K562 (cell line): ENCODE results near the gene PA2G4. TPM values are rescaled to one million over a fixed set of nuclear protein-coding genes. Genes with fewer than 3 reads are reported as not detected.

Experiments used
- CBX3 ChIP-seq, 2 experiments: IDR thresholded peaks; 1 replicate in 1 of 2; 2 replicates in 1 of 2; pipeline ENCODE4 v1.6.1; 2012; ENCODE audit warnings: inconsistent platforms in 2 of 2, low read length in 2 of 2, borderline replicate concordance in 1 of 2, control low read depth in 1 of 2
- CBX5 ChIP-seq: IDR thresholded peaks from 2 replicates; pipeline ENCODE4 v1.6.1; 2014; ENCODE audit warnings: low read depth, borderline replicate concordance
- ESRRA ChIP-seq: fragments of 450-650 bp; IDR thresholded peaks from 2 replicates; pipeline ENCODE4 v1.6.1; 2014; ENCODE audit warnings: low read depth, mild to moderate bottlenecking, moderate library complexity, borderline replicate concordance
- FIP1L1 ChIP-seq: fragments of 200-400 bp; formaldehyde crosslinking; IDR thresholded peaks from 2 replicates; pipeline ENCODE4 v1.6.1; 2018; ENCODE audit warnings: mild to moderate bottlenecking, low read depth, low read length; ENCODE audit not compliant: poor library complexity, severe bottlenecking
- FOXK2 ChIP-seq, 2 experiments: fragments of 450-650 bp; IDR thresholded peaks in 1 of 2; conservative IDR thresholded peaks in 1 of 2; 2 replicates each; pipeline ENCODE4 v1.6.1; 2016; ENCODE audit warnings: low read depth in 2 of 2, mild to moderate bottlenecking in 1 of 2
- HDAC8 ChIP-seq: fragments of 450-650 bp; IDR thresholded peaks from 2 replicates; pipeline ENCODE4 v1.6.1; 2016; ENCODE audit warnings: mild to moderate bottlenecking, missing genetic modification characterization, moderate library complexity, missing compliant biosample characterization
- MBD2 ChIP-seq: sonication (generic); IDR thresholded peaks from 2 replicates; pipeline ENCODE4 v1.6.1; 2016; ENCODE audit warnings: low read depth, borderline replicate concordance
- MEIS2 ChIP-seq: fragments of 450-650 bp; IDR thresholded peaks from 2 replicates; pipeline ENCODE4 v1.6.1; 2014; ENCODE audit warnings: mild to moderate bottlenecking; ENCODE audit not compliant: partially characterized antibody
- NCOA4 ChIP-seq: fragments of 450-650 bp; IDR thresholded peaks from 2 replicates; pipeline ENCODE4 v1.6.1; 2018; ENCODE audit warnings: mild to moderate bottlenecking; ENCODE audit not compliant: partially characterized antibody
- NFIC ChIP-seq: fragments of 450-650 bp; IDR thresholded peaks from 2 replicates; pipeline ENCODE4 v1.6.1; 2017; ENCODE audit warnings: mild to moderate bottlenecking, inconsistent platforms
- NR2F6 ChIP-seq: fragments of 450-650 bp; formaldehyde crosslinking; IDR thresholded peaks from 2 replicates; pipeline ENCODE4 v1.4.0; 2020; ENCODE audit warnings: mild to moderate bottlenecking
- RBM15 ChIP-seq: fragments of 200-400 bp; formaldehyde crosslinking; IDR thresholded peaks from 2 replicates; pipeline ENCODE4 v1.6.1; 2018; ENCODE audit warnings: mild to moderate bottlenecking, low read length, moderate library complexity; ENCODE audit not compliant: insufficient read depth
- RFX1 ChIP-seq: fragments of 450-650 bp; IDR thresholded peaks from 2 replicates; pipeline ENCODE4 v1.6.1; 2016; ENCODE audit warnings: mild to moderate bottlenecking, moderate library complexity
- SMARCE1 ChIP-seq: fragments of 450-650 bp; IDR thresholded peaks from 2 replicates; pipeline ENCODE4 v1.7.1; 2016; ENCODE audit warnings: mild to moderate bottlenecking
- TBL1XR1 ChIP-seq, 2 experiments: IDR thresholded peaks; 2 replicates each; pipeline ENCODE4 v1.6.1; 2012; ENCODE audit warnings: improper control_type of control experiment in 2 of 2, low read length in 2 of 2, mild to moderate bottlenecking in 1 of 2
- XRCC4 ChIP-seq: IDR thresholded peaks from one replicate; pipeline ENCODE4 v1.6.1; 2011; ENCODE audit not compliant: insufficient read depth, insufficient read length; ENCODE audit errors: extremely low read depth
- ZNF263 ChIP-seq: sonication (generic); formaldehyde crosslinking; IDR thresholded peaks from 2 replicates; pipeline ENCODE4 v1.8.0; 2022; ENCODE audit warnings: mild to moderate bottlenecking, missing genetic modification reagents, borderline replicate concordance
- ZNF551 ChIP-seq: fragments of 250-450 bp; sonication (Bioruptor Pico); IDR thresholded peaks from 2 replicates; pipeline ENCODE4 v1.5.0; 2021; ENCODE audit warnings: mild to moderate bottlenecking, moderate library complexity
- polyA plus RNA-seq, 8 experiments: library from polyadenylated mRNA; depleted of rRNA in 4 of 8; stranded (reverse) in 5 of 8; unstranded in 3 of 8; fragments of >200 nt; fragmentation: Nextera tagmentation in 2 of 8; fragmentation: Illumina TruSeq in 1 of 8; extraction: Ambion mirVana in 2 of 8; extraction: Trizol in 1 of 8; gene quantifications; 2 replicates each; pipeline versions ENCODE4 v1.2.1 to v1.2.3, GENCODE V29; 2011 to 2014; ENCODE audit warnings: inconsistent platforms in 1 of 8, missing spikeins in 1 of 8
- total RNA-seq, 7 experiments: library from RNA; depleted of rRNA in 6 of 7; stranded (reverse); fragments of >200 nt in 6 of 7; fragmentation: Illumina TruSeq in 2 of 7; extraction: Trizol in 2 of 7; gene quantifications; 2 replicates each; pipeline versions ENCODE4 v1.2.1 to v1.2.3, GENCODE V29; 2011 to 2021; ENCODE audit warnings: low replicate concordance in 1 of 7
- TF ChIP-seq, protein P1 (sequence below): fragments of 450-650 bp; formaldehyde crosslinking; IDR thresholded peaks from 2 replicates; pipeline ENCODE4 v1.4.0; 2020; ENCODE audit warnings: mild to moderate bottlenecking
- TF ChIP-seq, protein P2 (sequence below): fragments of 450-650 bp; IDR thresholded peaks from 2 replicates; pipeline ENCODE4 v1.6.1; 2016; ENCODE audit warnings: mild to moderate bottlenecking
- TF ChIP-seq, protein P3 (sequence below): IDR thresholded peaks from 3 replicates; pipeline ENCODE4 v1.6.1; 2011; ENCODE audit warnings: borderline replicate concordance, mild to moderate bottlenecking; ENCODE audit not compliant: insufficient read length, insufficient read depth
- TF ChIP-seq, protein P4 (sequence below): fragments of 200-800 bp; sonication (Bioruptor generic); IDR thresholded peaks from 2 replicates; pipeline ENCODE4 v1.6.1; 2017; ENCODE audit warnings: missing genetic modification characterization, missing compliant biosample characterization

PA2G4 gene
- total and polyA plus RNA-seq, 9 of the 15 experiments (the other 6 are each of a cell fraction or from before 2014, with no cell fraction given) = 230 to 925 (median 638) TPM

DNA sequence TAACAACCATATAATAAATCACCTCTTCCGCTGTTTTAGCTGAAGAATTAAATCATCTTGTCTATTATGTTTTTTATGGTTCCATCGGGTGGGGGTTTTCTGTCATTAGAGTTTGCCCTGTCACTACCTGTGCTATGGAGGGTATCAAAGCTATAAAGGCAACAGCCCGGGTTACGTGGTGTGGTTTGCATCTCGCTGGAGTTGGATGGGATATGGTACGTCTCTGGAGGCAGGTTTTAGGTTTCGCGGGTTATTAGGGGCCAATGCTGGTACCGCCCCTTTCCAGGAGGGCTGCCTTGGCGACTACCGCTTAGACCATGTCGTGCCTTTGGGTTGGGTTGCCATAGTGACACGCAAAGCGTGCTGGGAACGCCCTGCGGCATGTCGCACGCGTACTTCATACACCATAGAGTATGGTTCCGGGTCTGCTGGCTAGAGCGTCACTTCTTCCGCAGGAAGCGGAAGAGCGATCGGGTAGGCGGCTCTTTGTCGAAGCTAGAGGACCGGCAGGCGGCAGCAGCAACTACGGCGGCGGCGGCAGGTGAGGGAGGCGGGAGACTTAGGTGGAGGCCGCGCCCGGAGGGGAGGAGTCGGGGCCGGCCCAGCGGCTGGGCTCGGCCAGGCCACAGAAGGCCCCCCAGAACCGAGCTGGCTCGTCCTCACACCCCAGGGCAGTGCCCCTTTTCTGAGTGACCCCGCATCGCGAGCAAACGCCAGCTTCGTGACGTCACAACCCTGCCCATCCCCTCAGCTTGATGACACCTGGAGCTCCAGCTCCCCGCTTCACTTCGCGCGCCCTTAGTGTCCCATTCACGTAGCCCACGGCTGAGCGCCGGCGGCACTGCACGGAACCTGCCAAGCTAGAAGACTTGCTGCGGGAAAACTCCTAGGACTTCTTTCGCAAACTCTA, 13.7 kb downstream of the PA2G4 start, which contains the start of gene ZC3H10 (continued):
- TF ChIP-seq NFIC = peak; percentile 43; the same call in 1 of the 2 replicates
- TF ChIP-seq ZNF551 (CRISPR knock-in tag) = peak; percentile 79
- peak; percentile 99 for TF ChIP-seq FIP1L1
- TF ChIP-seq NR2F6 (CRISPR knock-in tag) = no peak
- TF ChIP-seq ESRRA = peak; percentile 79
- TF ChIP-seq XRCC4 = no peak
- TF ChIP-seq MEIS2 = peak; percentile 6
- peak; percentile 61 for TF ChIP-seq ZNF263 (CRISPR knock-in tag)
- TF ChIP-seq, protein P1, sequence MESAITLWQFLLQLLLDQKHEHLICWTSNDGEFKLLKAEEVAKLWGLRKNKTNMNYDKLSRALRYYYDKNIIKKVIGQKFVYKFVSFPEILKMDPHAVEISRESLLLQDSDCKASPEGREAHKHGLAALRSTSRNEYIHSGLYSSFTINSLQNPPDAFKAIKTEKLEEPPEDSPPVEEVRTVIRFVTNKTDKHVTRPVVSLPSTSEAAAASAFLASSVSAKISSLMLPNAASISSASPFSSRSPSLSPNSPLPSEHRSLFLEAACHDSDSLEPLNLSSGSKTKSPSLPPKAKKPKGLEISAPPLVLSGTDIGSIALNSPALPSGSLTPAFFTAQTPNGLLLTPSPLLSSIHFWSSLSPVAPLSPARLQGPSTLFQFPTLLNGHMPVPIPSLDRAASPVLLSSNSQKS = 0 out of 2 replicates have a peak, but pooled peaks have one; percentile 15
- no peak for TF ChIP-seq RBM15
- no peak; a peak in 1 of 3 replicates for TF ChIP-seq CBX3 (IDR thresholded peaks at IDR 0.05; ENCODE audit: borderline replicate concordance in 1 of 2, low read length in 2 of 2)
- TF ChIP-seq NCOA4 = no peak
- no peak for TF ChIP-seq CBX5
- TF ChIP-seq HDAC8 (tag) = peak; percentile 49; the same call in 1 of the 2 replicates
- TF ChIP-seq FOXK2 (conservative IDR thresholded peaks at IDR 0.05 in 1 of 2, IDR thresholded peaks at IDR 0.05 in 1 of 2; ENCODE audit: low read depth in 2 of 2) = peak; percentile 80 to 87
- TF ChIP-seq, protein P2, sequence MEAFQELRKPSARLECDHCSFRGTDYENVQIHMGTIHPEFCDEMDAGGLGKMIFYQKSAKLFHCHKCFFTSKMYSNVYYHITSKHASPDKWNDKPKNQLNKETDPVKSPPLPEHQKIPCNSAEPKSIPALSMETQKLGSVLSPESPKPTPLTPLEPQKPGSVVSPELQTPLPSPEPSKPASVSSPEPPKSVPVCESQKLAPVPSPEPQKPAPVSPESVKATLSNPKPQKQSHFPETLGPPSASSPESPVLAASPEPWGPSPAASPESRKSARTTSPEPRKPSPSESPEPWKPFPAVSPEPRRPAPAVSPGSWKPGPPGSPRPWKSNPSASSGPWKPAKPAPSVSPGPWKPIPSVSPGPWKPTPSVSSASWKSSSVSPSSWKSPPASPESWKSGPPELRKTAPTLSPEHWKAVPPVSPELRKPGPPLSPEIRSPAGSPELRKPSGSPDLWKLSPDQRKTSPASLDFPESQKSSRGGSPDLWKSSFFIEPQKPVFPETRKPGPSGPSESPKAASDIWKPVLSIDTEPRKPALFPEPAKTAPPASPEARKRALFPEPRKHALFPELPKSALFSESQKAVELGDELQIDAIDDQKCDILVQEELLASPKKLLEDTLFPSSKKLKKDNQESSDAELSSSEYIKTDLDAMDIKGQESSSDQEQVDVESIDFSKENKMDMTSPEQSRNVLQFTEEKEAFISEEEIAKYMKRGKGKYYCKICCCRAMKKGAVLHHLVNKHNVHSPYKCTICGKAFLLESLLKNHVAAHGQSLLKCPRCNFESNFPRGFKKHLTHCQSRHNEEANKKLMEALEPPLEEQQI = no peak
- TF ChIP-seq RFX1 = peak; percentile 99
- TF ChIP-seq TBL1XR1 (IDR thresholded peaks at IDR 0.05; ENCODE audit: low read length in 2 of 2) = peak; percentile 72 to 78; a peak in 2 of 4 replicates
- TF ChIP-seq, protein P3, sequence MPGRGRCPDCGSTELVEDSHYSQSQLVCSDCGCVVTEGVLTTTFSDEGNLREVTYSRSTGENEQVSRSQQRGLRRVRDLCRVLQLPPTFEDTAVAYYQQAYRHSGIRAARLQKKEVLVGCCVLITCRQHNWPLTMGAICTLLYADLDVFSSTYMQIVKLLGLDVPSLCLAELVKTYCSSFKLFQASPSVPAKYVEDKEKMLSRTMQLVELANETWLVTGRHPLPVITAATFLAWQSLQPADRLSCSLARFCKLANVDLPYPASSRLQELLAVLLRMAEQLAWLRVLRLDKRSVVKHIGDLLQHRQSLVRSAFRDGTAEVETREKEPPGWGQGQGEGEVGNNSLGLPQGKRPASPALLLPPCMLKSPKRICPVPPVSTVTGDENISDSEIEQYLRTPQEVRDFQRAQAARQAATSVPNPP = no peak
- TF ChIP-seq SMARCE1 = no peak
- TF ChIP-seq, protein P4, sequence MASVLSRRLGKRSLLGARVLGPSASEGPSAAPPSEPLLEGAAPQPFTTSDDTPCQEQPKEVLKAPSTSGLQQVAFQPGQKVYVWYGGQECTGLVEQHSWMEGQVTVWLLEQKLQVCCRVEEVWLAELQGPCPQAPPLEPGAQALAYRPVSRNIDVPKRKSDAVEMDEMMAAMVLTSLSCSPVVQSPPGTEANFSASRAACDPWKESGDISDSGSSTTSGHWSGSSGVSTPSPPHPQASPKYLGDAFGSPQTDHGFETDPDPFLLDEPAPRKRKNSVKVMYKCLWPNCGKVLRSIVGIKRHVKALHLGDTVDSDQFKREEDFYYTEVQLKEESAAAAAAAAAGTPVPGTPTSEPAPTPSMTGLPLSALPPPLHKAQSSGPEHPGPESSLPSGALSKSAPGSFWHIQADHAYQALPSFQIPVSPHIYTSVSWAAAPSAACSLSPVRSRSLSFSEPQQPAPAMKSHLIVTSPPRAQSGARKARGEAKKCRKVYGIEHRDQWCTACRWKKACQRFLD = no peak; the same call in 1 of the 2 replicates
- peak; percentile 86; the same call in 1 of the 2 replicates for TF ChIP-seq MBD2
